Fibroblast of villous mesenchyme (primary cell): ENCODE results near the gene PLAU. TPM values are rescaled to one million over a fixed set of nuclear protein-coding genes. Genes with fewer than 3 reads are reported as not detected.
A peak's percentile ranks its signal among the peaks of the same experiment; 100 is the strongest.

Source experiments
- DNase-seq: peaks from one replicate; pipeline ENCODE4 v3.0.0-alpha.2; 2010; ENCODE audit warnings: low read depth
- H3K4me3 ChIP-seq: 2 replicates; pipeline ENCODE4 v1.5.1; 2011; ENCODE audit warnings: low read depth, mild to moderate bottlenecking, low read length
- CTCF ChIP-seq: IDR thresholded peaks from 2 replicates; pipeline ENCODE4 v1.5.1; 2012; ENCODE audit warnings: low read depth, mild to moderate bottlenecking, low read length; ENCODE audit not compliant: insufficient read depth
- total RNA-seq: library from RNA; depleted of rRNA; stranded (reverse); fragments of >200 nt; gene quantifications from 2 replicates; pipeline ENCODE4 v1.2.3, GENCODE V29; 2012

Gene PLAU
- total RNA-seq, 1 donor = 104 TPM

GRCh38 chr10:73866621-73867020, 44.3 kb upstream of the PLAU start:
- no peak overlapping the region for H3K4me3 ChIP-seq
- TF ChIP-seq CTCF = no peak
- DNase-seq = no peak

- no peak for DNase-seq
- H3K4me3 ChIP-seq = no peak overlapping the region
- TF ChIP-seq CTCF = no peak
These were observed 43.7 kb upstream of the PLAU start for GRCh38 chr10:73867126-73867807.

DNA sequence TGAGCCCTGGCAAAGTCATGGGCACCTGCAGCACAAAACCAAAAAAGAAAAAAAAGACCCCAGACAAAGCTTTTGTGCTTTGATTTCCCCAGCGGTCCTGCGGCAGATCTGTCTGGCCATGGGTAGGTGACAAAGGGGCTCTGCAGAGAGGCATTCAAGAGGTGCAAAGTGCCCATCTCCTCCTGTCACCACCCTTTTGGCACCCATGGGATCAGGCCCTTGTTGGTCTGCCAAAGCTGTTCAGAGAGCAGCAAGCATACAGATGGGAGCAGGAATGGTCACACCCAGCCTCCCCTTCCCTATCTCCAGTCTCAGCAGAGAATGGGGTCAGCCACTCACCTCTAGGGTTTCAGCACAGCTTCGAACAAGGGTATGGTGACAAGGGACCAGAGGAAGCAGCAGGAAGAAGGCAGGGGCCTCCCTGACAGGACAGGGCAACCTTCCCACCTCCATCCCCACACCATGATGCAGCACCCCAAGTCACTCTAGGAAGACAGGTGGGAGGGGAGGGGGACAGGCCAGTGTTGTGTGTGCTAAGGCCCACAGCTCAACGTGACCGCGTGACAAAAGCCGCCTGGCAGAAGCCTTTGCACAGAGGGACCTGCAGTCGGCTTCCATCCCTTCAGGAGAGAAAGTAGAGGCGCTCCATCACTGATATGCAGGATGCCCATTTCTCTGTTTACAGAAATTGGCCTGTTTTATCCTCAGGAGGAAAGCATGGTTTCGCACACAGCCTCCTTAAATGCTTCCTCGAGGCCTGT, 42.9 kb upstream of the PLAU start:
- H3K4me3 ChIP-seq = no peak overlapping the region
- no peak for TF ChIP-seq CTCF
- no peak for DNase-seq

GRCh38 chr10:73868655-73869195, 42.2 kb upstream of the PLAU start:
- no peak for TF ChIP-seq CTCF
- H3K4me3 ChIP-seq = no peak overlapping the region
- DNase-seq = no peak

- TF ChIP-seq CTCF = no peak
- no peak for DNase-seq
- no peak overlapping the region for H3K4me3 ChIP-seq
These were observed 39.4 kb upstream of the PLAU start for GRCh38 chr10:73871295-73872189.

GRCh38 chr10:73872190-73872710, 38.7 kb upstream of the PLAU start:
- TF ChIP-seq CTCF = peak; percentile 64
- H3K4me3 ChIP-seq = no peak overlapping the region
- DNase-seq = peak; percentile 52
